ENCODE data around the gene TPCN2. TPM values are rescaled to one million over a fixed set of nuclear protein-coding genes. Genes with fewer than 3 reads are reported as not detected.

TPCN2 gene
- total RNA-seq, 1 experiment from 2014 or later, result 15.2 TPM

- no peak overlapping the region for H3K4me2 ChIP-seq (ENCODE audit: low read length)
- intact Hi-C loops (cut with micrococcal nuclease), result no loop called here
- no peak for ATAC-seq
- no TSS peak for BruUV-seq (replicated peaks)
- no peak overlapping the region for H3K27ac ChIP-seq (ENCODE audit: low read depth, low read length)
- no peaks in the 10 kb centered on the region for H3K27me3 ChIP-seq (ENCODE audit: insufficient read depth, low read length)
- ChIA-PET POLR2A (no interaction called here), RAD21 (ENCODE audit: low non-redundant PET in 1 of 2, low total read pairs in 2 of 2, uncharacterized antibody in 2 of 2, unreplicated experiment in 2 of 2) (no interaction called here), CTCF (no interaction called here)
- H3K79me2 ChIP-seq (ENCODE audit: insufficient read depth, low read length), result no peaks in the 10 kb centered on the region
- no peaks in the 10 kb centered on the region for H3K9me3 ChIP-seq (ENCODE audit: control insufficient read depth in 1 of 2, insufficient read depth in 1 of 2, low read depth in 1 of 2, low read length in 2 of 2)
- no peak for TF ChIP-seq ELF1 (IDR thresholded peaks at IDR 0.05; ENCODE audit: borderline replicate concordance, low read depth)
- no peak for TF ChIP-seq TCF7L2 (IDR thresholded peaks at IDR 0.05; ENCODE audit: borderline replicate concordance, extremely low read depth, insufficient read depth, insufficient read length)
- no peak for TF ChIP-seq ZBTB33 (IDR thresholded peaks at IDR 0.05; ENCODE audit: extremely low read depth, insufficient replicate concordance, low read length)
- TF ChIP-seq EGR1 (IDR thresholded peaks at IDR 0.05; ENCODE audit: low read depth), result no peak
- no peak for TF ChIP-seq SIN3A (IDR thresholded peaks at IDR 0.05; ENCODE audit: low read depth)
- TF ChIP-seq POLR2AphosphoS5 (IDR thresholded peaks at IDR 0.05; ENCODE audit: low read depth, low read length), result no peak
- TF ChIP-seq YY1 (IDR thresholded peaks at IDR 0.05; ENCODE audit: extremely low read depth, insufficient replicate concordance, low read depth, low read length), result no peak
- no peak for TF ChIP-seq FOSL1 (IDR thresholded peaks at IDR 0.05; ENCODE audit: low read depth)
- no peak for TF ChIP-seq REST (IDR thresholded peaks at IDR 0.05; ENCODE audit: low read depth)
- no peak for TF ChIP-seq CBX3 (IDR thresholded peaks at IDR 0.05; ENCODE audit: low read depth)
- TF ChIP-seq POLR2A (IDR thresholded peaks at IDR 0.05; ENCODE audit: borderline replicate concordance, extremely low read depth, insufficient read depth, insufficient read length), result no peak
- no peak for TF ChIP-seq RAD21 (IDR thresholded peaks at IDR 0.05; ENCODE audit: low read depth)
- no peak for TF ChIP-seq ZFX (IDR thresholded peaks at IDR 0.05)
- no peak for TF ChIP-seq CEBPB (IDR thresholded peaks at IDR 0.05; ENCODE audit: low read depth)
- TF ChIP-seq ATF3 (IDR thresholded peaks at IDR 0.05), result no peak
- TF ChIP-seq EZH2 (IDR thresholded peaks at IDR 0.05), result no peak
- TF ChIP-seq CTCF (IDR thresholded peaks at IDR 0.05 in 2 of 3, conservative IDR thresholded peaks at IDR 0.05 in 1 of 3; ENCODE audit: borderline replicate concordance in 1 of 3, insufficient read depth in 1 of 3, low read depth in 2 of 3, low read length in 2 of 3), result no peak
- TF ChIP-seq JUND (IDR thresholded peaks at IDR 0.05), result no peak
- no peaks in the 10 kb centered on the region for H4K20me1 ChIP-seq (ENCODE audit: insufficient read depth)
- no peak overlapping the region for H3K9ac ChIP-seq (ENCODE audit: low read length)
- DNase-seq (ENCODE audit: low read depth, low spot score), result no peak
- H3K4me3 ChIP-seq (replicated peaks in 1 of 2; ENCODE audit: low read depth in 1 of 2, low read length in 2 of 2), result no peak overlapping the region
- H3K36me3 ChIP-seq (ENCODE audit: control insufficient read depth in 1 of 2, insufficient read depth in 2 of 2, low read length in 2 of 2), result no peaks in the 10 kb centered on the region
- no peak overlapping the region for H2AFZ ChIP-seq (ENCODE audit: low read depth, low read length, poor library complexity, severe bottlenecking)
- H3K4me1 ChIP-seq (ENCODE audit: control insufficient read depth in 1 of 2, insufficient read depth in 2 of 2, low read length in 2 of 2), result peaks cover 0 to 4% of the 10 kb centered on the region in 2 experiments; a peak in 1 of 4 replicates
- H3K9me2 ChIP-seq (ENCODE audit: insufficient read depth), result no peaks in the 10 kb centered on the region
These were observed 124.6 kb downstream of the TPCN2 start for GRCh38 chr11:69173331-69173730.
